C1 segment of cervical spinal cord (tissue), 14 donors: Measurements from ENCODE around the gene ZDHHC12.

Experiments
- DNase-seq, 14 donors: peaks; one replicate each; lab custom pipeline; 2025; lab: John Stamatoyannopoulos, UW

The ZDHHC12 gene

GRCh38 chr9:128688501-128689292, 35.2 kb downstream of the ZDHHC12 start, which contains the start of gene SET:
Gene SET, plus strand, starts transcription at chr9:128689222. Its CDS starts 361 bp downstream, at chr9:128689583.
- DNase-seq, result peak; percentile 73 to 96 (median 84)

- no peak for DNase-seq
These were observed 36.5 kb downstream of the ZDHHC12 start for GRCh38 chr9:128687453-128687852.

- DNase-seq, result peak in 2 of 14 donors; percentile 2 to 5
These were observed 38.1 kb downstream of the ZDHHC12 start for GRCh38 chr9:128685636-128686489.

GRCh38 chr9:128684325-128685199, 39.4 kb downstream of the ZDHHC12 start:
- DNase-seq, result peak in 7 of 14 donors; percentile 34 to 65 (median 46)

- DNase-seq, result peak in 2 of 14 donors; percentile 36 to 65
These were observed 39.9 kb downstream of the ZDHHC12 start for GRCh38 chr9:128684065-128684324.

GRCh38 chr9:128683340-128684064, 40.4 kb downstream of the ZDHHC12 start:
- DNase-seq, result peak in 5 of 14 donors; percentile 7 to 33 (median 16)

GRCh38 chr9:128677794-128678193, 46.1 kb downstream of the ZDHHC12 start:
- no peak for DNase-seq

- DNase-seq, result no peak
These were observed 48.5 kb downstream of the ZDHHC12 start for GRCh38 chr9:128675382-128675781.
